ENCODE data around the gene BMAL1. TPM values are rescaled to one million over a fixed set of nuclear protein-coding genes. Genes with fewer than 3 reads are reported as not detected.

Gene BMAL1
- total and polyA plus RNA-seq, 2 of the 8 experiments (the other 6 are each of a cell fraction or from before 2014, with no cell fraction given), result 6.8 to 6.9 TPM

GRCh38 chr11:13321431-13321830, 43.8 kb downstream of the BMAL1 start (continued):
- TF ChIP-seq CHD7 (IDR thresholded peaks at IDR 0.05; ENCODE audit: insufficient replicate concordance, low read length), result no peak

All from H1 (cell line).